Ishikawa (cell line): Measurements from ENCODE around the gene FMNL1.

Source experiments
- CEBPB ChIP-seq: IDR thresholded peaks from 2 replicates; pipeline ENCODE4 v1.6.1; 2012
- EGR1 ChIP-seq: IDR thresholded peaks from 2 replicates; pipeline ENCODE4 v1.6.1; 2012
- RAD21 ChIP-seq: IDR thresholded peaks from 2 replicates; pipeline ENCODE4 v1.6.1; 2012; ENCODE audit warnings: low read depth
- TAF1 ChIP-seq: IDR thresholded peaks from 2 replicates; pipeline ENCODE4 v1.6.1; 2012; ENCODE audit warnings: low read depth, mild to moderate bottlenecking
- TEAD4 ChIP-seq: IDR thresholded peaks from 2 replicates; pipeline ENCODE4 v1.6.1; 2012
- TF ChIP-seq, protein P1 (sequence below): IDR thresholded peaks from 2 replicates; pipeline ENCODE4 v1.6.1; 2012

DNA sequence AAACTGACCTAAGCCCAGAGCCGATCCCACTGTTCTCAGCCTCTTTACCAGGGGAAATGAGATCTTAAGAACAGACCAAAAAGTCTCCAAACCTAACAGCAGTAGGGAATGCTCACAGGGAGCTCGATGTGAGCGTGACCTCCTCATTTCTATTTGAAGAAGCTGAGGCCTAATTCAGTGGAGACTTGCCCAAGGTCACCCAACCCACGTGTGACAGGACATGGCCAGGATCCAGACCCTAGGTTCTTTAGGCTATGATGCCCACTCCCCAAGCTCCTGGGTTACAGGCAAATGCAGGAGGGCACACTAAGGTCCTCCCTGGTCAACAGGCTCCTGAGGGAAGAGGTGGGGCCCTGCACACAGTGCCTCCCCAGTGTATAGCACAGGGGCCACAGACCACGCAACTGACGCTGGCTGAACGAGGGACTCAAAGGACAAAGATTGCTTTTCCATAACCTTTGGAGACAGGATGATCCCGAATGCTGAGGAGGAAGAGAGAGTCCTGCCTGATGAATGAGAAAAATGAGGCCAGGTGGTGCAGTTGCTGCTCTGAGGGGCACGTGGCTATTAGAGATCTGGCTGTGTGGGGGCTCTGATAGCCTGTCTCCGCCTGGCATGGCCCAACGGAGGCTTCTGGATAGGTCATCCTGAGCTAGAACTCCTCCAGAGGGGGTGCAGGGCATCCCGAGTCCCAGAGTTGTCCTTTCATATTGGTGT lies 71.2 kb downstream of the FMNL1 start:
- TF ChIP-seq EGR1 = no peak
- TF ChIP-seq, protein P1, sequence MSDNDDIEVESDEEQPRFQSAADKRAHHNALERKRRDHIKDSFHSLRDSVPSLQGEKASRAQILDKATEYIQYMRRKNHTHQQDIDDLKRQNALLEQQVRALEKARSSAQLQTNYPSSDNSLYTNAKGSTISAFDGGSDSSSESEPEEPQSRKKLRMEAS = no peak
- TF ChIP-seq TEAD4 = no peak
- no peak for TF ChIP-seq CEBPB
- no peak for TF ChIP-seq TAF1
- no peak for TF ChIP-seq RAD21
